Tibial artery (tissue), 4 donors: Measurements from ENCODE around the gene CAB39.
"Not testable (repeated sequence)": the region's sequence is repeated elsewhere in the genome, so short reads cannot be mapped to it uniquely, and the experiment has no call there.

Experiments
- DNase-seq, 2 donors: peaks; one replicate each; pipeline ENCODE4 v3.0.0-alpha.2; 2019
- H3K27ac ChIP-seq, 2 donors: fragments of 200-600 bp; sonication (generic) in 1 of 2; 1 replicate in 1 of 2; 2 replicates in 1 of 2; pipeline ENCODE4 v1.5.1; 2018 to 2019; ENCODE audit warnings: mild to moderate bottlenecking in 1 of 2
- H3K27me3 ChIP-seq, 2 donors: fragments of 200-600 bp; sonication (generic) in 1 of 2; one replicate each; pipeline versions ENCODE4 v1.5.1 to v1.6.0; 2016 to 2019
- H3K36me3 ChIP-seq, 3 donors: fragments of 200-600 bp; sonication (generic) in 2 of 3; one replicate each; pipeline ENCODE4 v1.5.1; 2016 to 2019; ENCODE audit warnings: mild to moderate bottlenecking in 2 of 3
- H3K4me1 ChIP-seq, 4 donors: fragments of 200-600 bp; sonication (generic) in 2 of 4; 1 replicate in 3 of 4; 2 replicates in 1 of 4; pipeline ENCODE4 v1.5.1; 2016 to 2019
- H3K4me3 ChIP-seq, 2 donors: fragments of 200-600 bp; sonication (generic) in 1 of 2; 1 replicate in 1 of 2; 2 replicates in 1 of 2; pipeline ENCODE4 v1.5.1; 2018 to 2019; ENCODE audit warnings: mild to moderate bottlenecking in 2 of 2
- H3K9me3 ChIP-seq, 3 donors: fragments of 200-600 bp; sonication (generic) in 1 of 3; one replicate each; pipeline ENCODE4 v1.5.1; 2016 to 2019
- intact Hi-C: fragments of 100-400 bp; cut with DNase I; formaldehyde crosslinking; loops from one replicate; pipeline ENCODE4 v1.15.0; 2023; ENCODE audit warnings: low total_unique reads
- TF ChIP-seq, protein P1 (sequence below), 2 experiments: fragments of 200-600 bp in 1 of 2; fragments of 450-650 bp in 1 of 2; IDR thresholded peaks; one replicate each; pipeline ENCODE4 v1.5.1; 2017 to 2019; ENCODE audit warnings: antibody characterized with exemption in 2 of 2, mild to moderate bottlenecking in 1 of 2, moderate library complexity in 1 of 2

The CAB39 gene

DNA sequence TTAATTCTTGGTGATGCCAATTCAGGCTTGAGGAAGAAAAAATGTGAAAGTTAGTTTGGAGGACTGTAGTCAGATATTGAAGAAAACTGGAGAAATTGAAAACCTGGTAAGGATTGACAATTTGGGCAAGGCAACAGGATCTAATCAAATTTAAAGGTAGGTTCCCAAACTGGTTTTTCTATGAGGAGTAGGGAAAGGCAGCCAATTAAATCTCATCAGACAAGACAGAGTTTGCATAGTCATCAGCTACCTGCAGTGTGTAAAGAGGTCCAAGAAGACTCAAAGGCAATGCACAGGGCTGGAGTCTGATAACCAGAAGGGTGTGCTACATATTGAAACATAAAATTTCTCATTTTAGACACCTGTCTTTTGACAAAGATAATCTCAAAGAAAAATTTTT is 16.0 kb upstream of the CAB39 start:
- H3K4me3 ChIP-seq: no peak overlapping the region
- H3K4me1 ChIP-seq: no peaks in the 10 kb centered on the region
- TF ChIP-seq, protein P1, sequence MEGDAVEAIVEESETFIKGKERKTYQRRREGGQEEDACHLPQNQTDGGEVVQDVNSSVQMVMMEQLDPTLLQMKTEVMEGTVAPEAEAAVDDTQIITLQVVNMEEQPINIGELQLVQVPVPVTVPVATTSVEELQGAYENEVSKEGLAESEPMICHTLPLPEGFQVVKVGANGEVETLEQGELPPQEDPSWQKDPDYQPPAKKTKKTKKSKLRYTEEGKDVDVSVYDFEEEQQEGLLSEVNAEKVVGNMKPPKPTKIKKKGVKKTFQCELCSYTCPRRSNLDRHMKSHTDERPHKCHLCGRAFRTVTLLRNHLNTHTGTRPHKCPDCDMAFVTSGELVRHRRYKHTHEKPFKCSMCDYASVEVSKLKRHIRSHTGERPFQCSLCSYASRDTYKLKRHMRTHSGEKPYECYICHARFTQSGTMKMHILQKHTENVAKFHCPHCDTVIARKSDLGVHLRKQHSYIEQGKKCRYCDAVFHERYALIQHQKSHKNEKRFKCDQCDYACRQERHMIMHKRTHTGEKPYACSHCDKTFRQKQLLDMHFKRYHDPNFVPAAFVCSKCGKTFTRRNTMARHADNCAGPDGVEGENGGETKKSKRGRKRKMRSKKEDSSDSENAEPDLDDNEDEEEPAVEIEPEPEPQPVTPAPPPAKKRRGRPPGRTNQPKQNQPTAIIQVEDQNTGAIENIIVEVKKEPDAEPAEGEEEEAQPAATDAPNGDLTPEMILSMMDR (IDR thresholded peaks at IDR 0.05): no peak
- no peak for DNase-seq
- H3K36me3 ChIP-seq: no peaks in the 10 kb centered on the region
- intact Hi-C loops: no loop called here
- H3K9me3 ChIP-seq: no peaks in the 10 kb centered on the region
- H3K27me3 ChIP-seq: no peaks in the 10 kb centered on the region
- H3K27ac ChIP-seq: no peak overlapping the region

DNA sequence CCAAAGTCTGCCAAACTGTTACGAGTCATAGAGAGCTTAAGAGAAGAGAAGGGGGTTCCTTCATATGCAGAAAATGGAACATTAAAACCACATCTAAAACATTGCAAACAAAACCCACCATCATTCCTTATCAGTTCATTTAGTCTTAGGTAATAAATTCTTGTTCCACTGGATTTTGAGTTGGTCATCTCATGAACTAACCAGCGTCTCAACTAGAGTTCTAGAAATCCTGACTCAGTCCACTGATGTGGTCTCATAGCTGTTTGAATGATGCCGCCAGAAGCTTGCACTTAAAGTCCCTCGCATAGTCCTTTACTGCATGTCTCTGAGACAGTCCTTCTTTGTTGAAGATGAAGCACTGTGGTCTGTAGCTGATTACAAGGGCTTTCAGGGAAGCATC is 15.0 kb upstream of the CAB39 start:
- H3K9me3 ChIP-seq: peaks cover 0 to 5% (median 4%) of the 10 kb centered on the region in 3 donors
- no peak for DNase-seq
- H3K27ac ChIP-seq: no peak overlapping the region
- no peaks in the 10 kb centered on the region for H3K4me1 ChIP-seq
- TF ChIP-seq, protein P1 (IDR thresholded peaks at IDR 0.05): no peak
- H3K27me3 ChIP-seq: no peaks in the 10 kb centered on the region
- no peak overlapping the region for H3K4me3 ChIP-seq
- intact Hi-C loops: no loop called here
- H3K36me3 ChIP-seq: no peaks in the 10 kb centered on the region

DNA sequence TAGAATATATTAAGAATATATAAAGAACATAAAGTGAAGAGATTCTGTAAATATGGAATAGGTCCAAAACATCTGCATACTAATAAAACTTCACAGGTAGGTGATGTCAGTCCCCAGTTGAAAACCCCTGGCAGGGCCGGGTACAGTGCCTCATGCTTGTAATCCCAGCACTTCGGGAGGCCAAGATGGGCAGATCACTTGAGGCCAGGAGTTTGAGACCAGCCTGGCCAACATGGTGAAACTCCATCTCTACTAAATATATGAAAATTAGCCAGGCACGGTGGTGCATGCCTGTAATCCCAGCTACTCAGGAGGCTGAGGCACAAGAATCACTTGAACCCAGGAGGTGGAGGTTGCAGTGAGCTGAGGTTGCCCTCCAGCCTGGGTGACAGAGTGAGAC is 13.9 kb upstream of the CAB39 start:
- H3K9me3 ChIP-seq, H3K4me1 ChIP-seq, intact Hi-C loops, H3K27ac ChIP-seq, DNase-seq, H3K27me3 ChIP-seq, H3K36me3 ChIP-seq, H3K4me3 ChIP-seq: not testable (repeated sequence)

DNA sequence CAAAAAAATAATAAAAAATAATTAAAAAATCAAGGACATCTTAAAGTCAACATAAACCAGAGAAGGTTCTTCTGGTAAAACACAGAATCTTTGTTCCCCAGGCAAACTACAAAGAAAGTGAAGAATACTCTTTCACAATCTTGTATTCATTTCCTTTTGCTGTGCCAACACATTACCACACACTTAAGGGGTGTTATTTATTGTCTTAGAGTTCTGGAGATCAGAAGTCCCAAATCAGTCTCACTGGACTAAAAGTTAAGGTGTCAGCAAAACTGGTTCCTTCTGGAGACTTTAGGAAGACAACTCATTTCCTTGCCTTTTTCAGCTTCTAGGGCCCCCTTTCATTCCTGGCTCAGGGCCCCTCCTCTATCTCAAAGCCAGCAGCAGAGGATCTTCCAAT is 12.2 kb upstream of the CAB39 start:
- H3K9me3 ChIP-seq: peaks cover 0 to 7% (median 6%) of the 10 kb centered on the region in 3 donors
- no peaks in the 10 kb centered on the region for H3K36me3 ChIP-seq
- H3K27me3 ChIP-seq: no peaks in the 10 kb centered on the region
- no peaks in the 10 kb centered on the region for H3K4me1 ChIP-seq
- intact Hi-C loops: no loop called here
- no peak for DNase-seq
- H3K4me3 ChIP-seq: no peak overlapping the region
- TF ChIP-seq, protein P1 (IDR thresholded peaks at IDR 0.05): no peak
- H3K27ac ChIP-seq: no peak overlapping the region

DNA sequence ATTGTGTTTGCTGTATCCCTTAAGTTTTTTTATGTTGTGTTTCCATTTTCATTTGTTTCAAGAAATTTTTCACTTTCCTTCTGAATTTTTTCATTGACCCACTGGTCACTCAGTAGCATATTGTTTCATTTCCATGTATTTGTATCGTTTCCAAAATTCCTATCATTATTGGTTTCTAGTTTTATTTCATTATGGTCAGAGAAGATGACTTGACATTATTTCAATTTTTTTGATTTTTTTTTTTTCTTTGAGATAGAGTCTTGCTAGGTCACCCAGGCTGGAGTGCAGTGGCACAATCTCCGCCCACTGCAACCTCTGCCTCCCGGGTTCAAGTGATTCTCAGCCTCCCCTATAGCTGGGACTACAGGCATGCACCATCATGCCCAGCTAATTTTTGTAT is 11.3 kb upstream of the CAB39 start:
- Histone ChIP-seq H3K27me3 (no peaks in the 10 kb centered on the region), H3K9me3 (peaks cover 0 to 7% (median 6%) of the 10 kb centered on the region in 3 donors), H3K4me3 (no peak overlapping the region), H3K36me3 (no peaks in the 10 kb centered on the region), H3K27ac (no peak overlapping the region), H3K4me1 (no peaks in the 10 kb centered on the region)
- no peak for DNase-seq
- TF ChIP-seq, protein P1 (IDR thresholded peaks at IDR 0.05): no peak
- intact Hi-C loops: no loop called here

DNA sequence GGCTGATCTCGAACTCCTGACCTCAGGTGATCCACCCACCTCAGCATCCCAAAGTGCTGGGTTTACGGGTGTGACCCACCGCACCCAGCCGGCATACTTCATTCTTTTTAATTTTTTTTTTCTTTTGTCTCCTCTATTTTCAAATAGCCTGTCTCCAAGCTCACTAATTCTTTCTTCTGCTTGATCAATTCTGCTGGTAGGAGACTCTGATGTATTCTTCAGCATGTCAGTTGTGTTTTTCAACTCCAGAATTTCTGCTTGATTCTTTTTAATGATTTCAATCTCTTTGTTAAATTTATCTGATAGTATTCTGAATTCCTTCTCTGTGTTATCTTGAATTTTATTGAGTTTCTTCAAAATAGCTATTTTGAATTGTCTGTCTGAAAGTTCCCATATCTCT is 10.2 kb upstream of the CAB39 start:
- intact Hi-C loops: not testable (repeated sequence)

DNA sequence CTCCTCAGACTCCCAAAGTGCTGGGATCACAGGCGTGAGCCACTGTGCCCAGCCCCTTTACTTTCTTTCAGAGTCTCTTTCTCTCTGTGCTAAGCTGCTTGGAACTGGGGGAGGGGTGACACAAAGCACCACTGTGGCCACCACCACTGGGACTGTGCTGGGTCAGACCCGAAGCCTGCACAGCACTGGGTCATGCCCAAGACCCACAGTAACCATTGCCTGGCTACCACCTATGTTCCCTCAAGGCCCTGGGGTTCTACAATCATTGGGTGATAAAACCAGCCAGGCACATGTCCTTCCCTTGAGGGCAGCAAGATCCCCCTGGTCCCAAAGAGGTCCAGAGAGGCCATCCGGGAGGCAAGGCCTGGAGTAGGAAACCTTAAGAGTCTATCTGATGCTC is 9.1 kb upstream of the CAB39 start:
- no peaks in the 10 kb centered on the region for H3K4me1 ChIP-seq

More for the DNA sequence above, 10.2 kb upstream of the CAB39 start:
- H3K4me3 ChIP-seq, DNase-seq, H3K27ac ChIP-seq, H3K27me3 ChIP-seq, H3K9me3 ChIP-seq, H3K36me3 ChIP-seq, H3K4me1 ChIP-seq: not testable (repeated sequence)

More for the DNA sequence above, 9.1 kb upstream of the CAB39 start:
- Histone ChIP-seq H3K9me3 (peaks cover 0 to 7% (median 6%) of the 10 kb centered on the region in 3 donors), H3K27ac (no peak overlapping the region), H3K4me3 (no peak overlapping the region), H3K36me3 (no peaks in the 10 kb centered on the region), H3K27me3 (no peaks in the 10 kb centered on the region)
- intact Hi-C loops: no loop called here
- TF ChIP-seq, protein P1 (IDR thresholded peaks at IDR 0.05): no peak
- no peak for DNase-seq
